GM12872 (cell line): ENCODE data around the gene CRAT.

Source experiments
- TF ChIP-seq, protein P1 (sequence below): IDR thresholded peaks from 3 replicates; pipeline ENCODE4 v1.5.1; 2011; ENCODE audit warnings: low read depth, mild to moderate bottlenecking, low read length, moderate library complexity; ENCODE audit not compliant: insufficient read depth

Gene CRAT

DNA sequence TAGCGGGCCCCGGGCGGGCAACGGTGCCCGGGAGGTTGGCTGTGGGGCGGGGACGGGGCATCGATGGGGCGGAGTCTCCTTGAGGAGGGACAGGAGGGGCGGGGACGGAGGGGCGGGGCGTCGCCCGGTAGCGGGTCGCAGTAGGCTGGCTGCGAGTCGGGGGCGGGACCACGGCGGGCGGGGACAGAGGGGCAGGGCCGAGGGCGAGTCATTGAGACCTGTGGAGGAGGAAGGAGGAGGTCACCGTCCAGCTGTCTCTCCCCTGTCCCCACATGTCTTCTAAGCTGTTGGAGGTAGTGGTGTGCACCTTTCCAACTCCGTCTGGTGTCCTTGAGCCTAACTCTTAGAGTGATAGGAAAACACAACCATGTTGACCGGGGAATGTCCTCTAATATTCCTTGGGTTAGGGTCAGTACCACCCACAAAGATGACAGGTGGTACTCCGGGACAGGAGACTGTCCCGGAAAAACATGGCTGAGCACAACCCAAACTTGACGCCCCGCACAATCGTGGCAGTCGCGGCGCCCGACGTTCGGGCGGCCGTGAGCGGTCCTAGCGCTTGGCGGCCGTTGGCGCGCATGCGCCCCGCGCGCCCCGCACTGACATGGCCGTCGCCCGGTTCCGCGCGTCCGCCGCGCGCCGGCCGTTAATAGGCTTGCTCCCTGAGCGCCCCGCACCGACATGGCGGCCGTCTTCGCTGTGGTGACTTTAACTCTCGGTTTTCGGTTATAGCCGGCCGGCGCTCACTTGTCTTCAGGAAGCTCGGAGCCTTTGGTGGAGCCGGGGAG lies at the start of gene CRAT, which contains the start of gene PTPA:
TSS of gene CRAT (minus strand) at position 54 of the 788 bp plus-strand sequence. CDS start 284 bp downstream, outside the sequence.
TSS of gene PTPA (plus strand) at position 676 of the 788 bp plus-strand sequence. CDS start 186 bp downstream, outside the sequence.
- TF ChIP-seq, protein P1, sequence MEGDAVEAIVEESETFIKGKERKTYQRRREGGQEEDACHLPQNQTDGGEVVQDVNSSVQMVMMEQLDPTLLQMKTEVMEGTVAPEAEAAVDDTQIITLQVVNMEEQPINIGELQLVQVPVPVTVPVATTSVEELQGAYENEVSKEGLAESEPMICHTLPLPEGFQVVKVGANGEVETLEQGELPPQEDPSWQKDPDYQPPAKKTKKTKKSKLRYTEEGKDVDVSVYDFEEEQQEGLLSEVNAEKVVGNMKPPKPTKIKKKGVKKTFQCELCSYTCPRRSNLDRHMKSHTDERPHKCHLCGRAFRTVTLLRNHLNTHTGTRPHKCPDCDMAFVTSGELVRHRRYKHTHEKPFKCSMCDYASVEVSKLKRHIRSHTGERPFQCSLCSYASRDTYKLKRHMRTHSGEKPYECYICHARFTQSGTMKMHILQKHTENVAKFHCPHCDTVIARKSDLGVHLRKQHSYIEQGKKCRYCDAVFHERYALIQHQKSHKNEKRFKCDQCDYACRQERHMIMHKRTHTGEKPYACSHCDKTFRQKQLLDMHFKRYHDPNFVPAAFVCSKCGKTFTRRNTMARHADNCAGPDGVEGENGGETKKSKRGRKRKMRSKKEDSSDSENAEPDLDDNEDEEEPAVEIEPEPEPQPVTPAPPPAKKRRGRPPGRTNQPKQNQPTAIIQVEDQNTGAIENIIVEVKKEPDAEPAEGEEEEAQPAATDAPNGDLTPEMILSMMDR, result no peak

DNA sequence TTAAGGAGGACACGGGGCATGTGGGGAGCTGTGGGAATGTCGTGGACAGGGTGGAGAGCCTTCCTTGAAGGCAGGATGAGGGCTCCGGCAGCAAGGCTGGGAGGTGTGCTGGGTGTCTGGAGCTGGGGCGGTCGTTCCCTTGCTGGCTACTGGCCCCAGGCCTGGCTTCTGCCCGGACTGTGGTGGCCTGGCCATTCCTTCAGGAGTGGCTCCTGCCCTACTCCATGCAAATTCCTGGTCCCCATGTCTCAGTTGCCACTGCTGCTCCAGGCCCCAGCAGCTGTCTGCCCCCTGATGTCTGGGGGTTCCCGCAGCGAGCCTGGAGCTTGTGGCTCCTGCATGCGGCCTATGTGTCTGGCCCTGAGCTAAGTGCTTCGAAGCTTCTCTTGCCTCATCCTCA lies 45.6 kb upstream of the CRAT start:
- TF ChIP-seq, protein P1, result no peak

DNA sequence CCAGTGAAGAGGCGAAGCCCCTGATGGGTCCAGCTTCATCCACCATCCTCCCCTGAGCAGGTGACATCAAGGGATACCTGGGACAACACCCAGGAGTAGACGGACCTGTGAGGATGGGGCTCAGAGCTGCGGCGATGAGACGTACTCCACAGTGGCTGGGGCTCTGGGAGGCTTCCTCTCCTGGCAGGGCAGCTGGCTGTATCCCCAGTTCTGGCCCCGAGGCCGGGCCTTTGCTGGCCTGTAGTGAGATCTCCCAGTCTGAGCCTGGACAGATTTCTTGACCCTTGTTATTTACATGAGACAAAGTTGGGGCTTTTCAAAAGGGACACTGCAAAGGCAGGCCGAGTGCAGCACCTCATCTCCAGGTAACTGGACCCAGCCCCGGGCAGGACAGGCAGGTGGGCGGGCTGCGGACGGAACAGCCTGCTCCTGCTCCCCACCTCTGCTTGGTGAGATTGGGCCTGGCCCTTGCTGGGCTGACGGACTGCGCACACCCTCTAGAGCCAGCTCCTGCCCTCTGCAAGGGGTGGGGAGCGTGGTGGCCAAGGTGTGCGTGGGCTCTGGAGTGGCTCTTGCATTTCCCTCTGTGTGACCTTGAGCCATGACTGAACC lies 44.4 kb upstream of the CRAT start:
- TF ChIP-seq, protein P1, result no peak

DNA sequence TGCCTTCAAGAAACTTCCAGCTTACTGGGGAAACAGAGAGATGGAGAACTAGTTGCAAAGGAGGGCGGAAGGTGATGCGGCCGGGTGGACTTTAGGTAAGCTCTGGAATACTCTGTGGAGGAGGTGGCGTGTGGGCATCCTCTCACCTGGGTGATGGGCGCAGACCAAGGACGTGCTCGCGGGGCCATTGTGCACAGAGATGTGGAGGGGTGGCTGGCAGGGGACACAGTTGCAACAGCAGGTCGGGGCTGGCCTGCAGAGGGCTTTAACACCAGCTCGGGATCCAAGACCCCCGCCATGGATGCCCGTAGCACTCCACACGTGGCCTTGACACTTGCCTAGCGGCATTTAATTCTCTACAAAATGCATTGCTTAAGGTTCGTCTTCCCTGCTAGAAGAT lies 40.9 kb upstream of the CRAT start:
- TF ChIP-seq, protein P1, result no peak

DNA sequence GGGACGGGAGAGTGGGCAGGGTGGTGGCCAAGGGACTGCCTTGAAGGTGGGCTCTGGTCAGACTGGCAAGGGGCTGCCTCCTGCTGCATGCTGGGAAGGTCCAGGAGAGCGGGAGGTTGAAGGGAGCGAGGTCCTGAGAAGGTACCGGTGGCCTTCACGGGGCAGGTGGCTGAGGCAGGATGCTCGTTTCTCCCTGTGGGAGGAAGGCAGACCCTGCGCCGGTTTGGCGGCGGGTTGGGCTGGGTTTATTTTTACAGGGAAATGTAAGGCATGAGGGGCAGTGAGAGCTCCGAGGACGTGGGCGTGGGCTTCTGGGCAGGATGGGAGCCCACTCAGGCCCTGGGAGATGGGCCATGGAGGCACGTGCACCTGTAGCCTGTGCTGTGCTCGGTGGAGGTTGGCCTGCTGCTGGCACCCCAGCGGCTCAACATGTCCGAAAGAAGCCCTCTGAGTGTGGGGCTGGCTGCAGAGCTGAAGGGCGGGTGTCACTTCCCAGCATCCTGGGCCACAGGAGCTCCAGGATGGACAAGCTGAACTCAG lies 40.1 kb upstream of the CRAT start:
- TF ChIP-seq, protein P1, result no peak

DNA sequence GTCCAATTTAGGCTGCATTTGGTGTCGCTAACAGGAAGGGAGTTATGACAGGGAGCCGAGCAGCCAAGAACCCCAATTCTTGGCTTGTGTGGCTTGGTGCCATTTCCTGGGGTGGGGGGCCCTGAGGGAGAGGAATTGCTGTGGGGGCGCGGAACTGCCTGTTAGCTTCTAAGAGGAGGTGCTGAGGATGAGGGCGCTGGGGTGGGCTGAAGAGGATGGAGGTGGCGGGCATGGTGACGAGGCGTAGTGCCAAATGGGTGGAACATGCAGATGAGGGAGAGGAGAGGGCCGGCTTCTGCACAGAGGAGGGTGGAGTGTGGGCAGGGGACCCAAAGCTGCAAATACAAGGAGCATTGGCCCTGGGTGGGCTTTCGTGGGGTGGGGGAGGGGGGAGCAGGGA lies 39.5 kb upstream of the CRAT start:
- TF ChIP-seq, protein P1, result no peak

DNA sequence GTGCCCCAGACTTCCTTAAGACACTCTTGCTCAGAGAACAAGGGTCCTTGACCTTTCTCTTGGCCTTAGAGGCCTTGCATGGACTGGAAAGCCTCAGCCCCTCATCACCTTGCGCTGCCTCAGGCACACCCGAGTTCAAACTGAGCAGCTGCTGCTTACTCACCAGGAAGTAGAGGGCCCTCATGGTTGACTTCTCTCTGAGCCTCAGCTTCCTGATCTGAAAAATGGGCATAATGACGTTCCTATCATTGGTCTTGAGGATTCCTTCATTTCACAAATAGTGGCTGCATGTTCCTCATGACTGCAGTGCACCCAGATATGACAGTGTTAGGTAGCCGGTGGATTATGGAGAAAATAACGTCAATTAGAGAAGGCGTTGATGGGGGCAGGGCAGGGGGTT lies 38.8 kb upstream of the CRAT start:
- TF ChIP-seq, protein P1, result no peak
